GM12891 (cell line): ENCODE measurements around the gene F2R.

ENCODE experiments used
- POLR2A ChIP-seq: IDR thresholded peaks from 2 replicates; pipeline ENCODE4 v1.6.1; 2011; ENCODE audit warnings: low read depth, low read length, control low read depth
- POLR2AphosphoS5 ChIP-seq: IDR thresholded peaks from 2 replicates; pipeline ENCODE4 v1.6.1; 2011; ENCODE audit warnings: low read depth, low read length, control low read depth
- POU2F2 ChIP-seq: IDR thresholded peaks from 2 replicates; pipeline ENCODE4 v1.6.1; 2011; ENCODE audit warnings: low read depth, mild to moderate bottlenecking, control low read depth, low read length, moderate library complexity
- SPI1 ChIP-seq: IDR thresholded peaks from 2 replicates; pipeline ENCODE4 v1.6.1; 2011; ENCODE audit warnings: low read depth, low read length, control low read depth
- TAF1 ChIP-seq: IDR thresholded peaks from 2 replicates; pipeline ENCODE4 v1.6.1; 2011; ENCODE audit warnings: low read depth, low read length, control low read depth

DNA sequence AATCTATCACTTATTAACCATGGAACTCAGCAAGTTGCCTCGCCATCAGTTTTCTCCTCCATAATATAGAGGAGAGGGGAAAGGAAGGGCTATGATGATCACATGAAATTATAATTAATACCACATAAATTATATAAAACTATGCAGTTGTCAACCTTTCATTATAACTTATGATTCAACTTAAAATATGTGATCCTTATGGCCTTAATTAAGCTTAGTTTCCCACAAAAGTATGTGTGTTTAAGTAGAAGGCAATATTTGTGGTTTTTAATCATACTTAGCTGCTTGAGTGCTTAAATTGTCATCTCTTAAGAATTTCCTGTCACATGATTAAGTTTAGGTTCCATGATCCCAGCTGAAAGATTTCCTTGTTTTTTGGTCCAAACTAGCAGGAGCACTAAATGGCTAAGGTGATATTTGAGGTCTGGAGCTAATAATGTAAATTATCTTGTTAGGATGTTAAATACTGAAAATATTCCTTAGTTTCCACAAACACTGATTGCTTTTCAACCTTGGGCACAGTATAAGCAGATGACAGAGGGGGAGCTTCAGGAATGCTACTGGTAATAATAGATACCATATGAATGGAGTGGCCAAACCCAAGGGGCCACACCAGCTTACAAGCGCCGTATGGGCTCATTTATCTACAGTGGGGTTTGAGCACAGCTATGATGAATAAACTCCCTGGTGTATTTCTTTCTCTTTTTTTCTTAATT is 26.4 kb upstream of the F2R start:
- TF ChIP-seq TAF1 (no peak), POU2F2 (no peak), POLR2A (no peak), POLR2AphosphoS5 (no peak), SPI1 (no peak)
